NCI-H82 treated with DMSO at 0.1 percent for 48 hours (cell line): ENCODE measurements around the gene TWF1.
"Not testable (repeated sequence)": the region's sequence is repeated elsewhere in the genome, so short reads cannot be mapped to it uniquely, and the experiment has no call there.

Experiments
- DNase-seq: peaks from one replicate; lab custom pipeline; 2025; ENCODE audit not compliant: unreplicated experiment; lab: John Stamatoyannopoulos, UW

Gene TWF1

DNA sequence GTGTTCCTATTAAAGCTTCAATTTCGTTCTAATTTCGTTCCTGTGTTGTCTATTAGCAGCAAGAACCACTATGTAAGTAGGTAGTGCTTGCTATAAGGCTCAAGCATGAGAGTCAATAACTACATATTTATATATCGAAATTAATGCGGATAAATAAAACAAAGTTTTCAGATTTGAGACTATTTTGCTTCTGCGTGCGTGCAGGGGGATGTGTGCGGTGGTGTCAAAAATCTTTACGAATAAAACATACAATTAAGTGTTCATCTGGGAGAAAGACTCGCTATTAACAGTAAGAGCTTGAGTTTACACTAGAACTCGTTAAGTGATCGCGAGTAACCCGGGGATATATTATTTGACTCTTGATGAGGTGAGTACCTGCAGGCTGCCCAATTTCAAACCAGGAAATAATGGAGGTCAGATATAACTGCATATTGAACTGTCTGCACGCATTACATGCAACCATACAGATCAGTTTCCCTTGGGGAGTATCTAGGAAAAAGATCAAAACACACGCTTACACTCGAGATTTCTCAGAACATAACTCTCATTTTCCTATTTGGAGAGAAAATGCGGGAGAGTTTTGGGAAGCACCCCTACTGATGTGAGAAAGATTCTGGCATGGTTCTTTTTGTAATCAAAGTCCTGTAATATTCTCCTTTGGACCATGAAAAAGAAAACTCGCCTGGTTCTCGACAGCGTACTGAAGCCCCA, 813 bp downstream of the TWF1 start:
- DNase-seq: no peak

DNA sequence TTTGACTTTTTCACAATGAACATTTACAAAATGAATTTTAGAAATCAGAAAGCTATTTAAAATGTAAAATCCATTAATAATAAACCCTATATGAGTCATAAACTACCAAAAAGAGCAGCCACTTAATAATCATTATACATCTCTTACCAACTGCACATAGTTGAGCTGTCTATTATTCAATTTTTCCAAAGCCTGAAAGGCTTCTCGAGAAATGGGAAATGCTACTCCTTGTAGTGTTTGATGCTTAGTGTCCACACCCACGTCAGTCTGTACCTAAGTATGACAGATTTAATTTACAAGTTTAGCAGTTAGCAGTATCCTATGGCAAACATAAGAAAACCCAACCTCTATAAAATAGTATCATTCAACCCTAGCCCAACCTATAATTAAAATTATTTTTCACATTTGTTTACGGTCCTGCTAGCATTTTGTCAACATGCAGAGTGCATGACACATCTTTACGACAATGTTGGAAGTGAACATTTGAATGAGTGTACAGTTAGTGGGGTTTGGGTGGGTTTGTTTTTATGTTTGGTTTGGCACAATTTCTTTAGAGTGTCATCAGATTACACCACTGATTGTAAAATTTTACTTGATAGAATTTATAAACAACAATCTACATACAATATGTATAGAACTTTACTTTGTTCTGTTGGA, 8.4 kb downstream of the TWF1 start:
- DNase-seq: no peak

DNA sequence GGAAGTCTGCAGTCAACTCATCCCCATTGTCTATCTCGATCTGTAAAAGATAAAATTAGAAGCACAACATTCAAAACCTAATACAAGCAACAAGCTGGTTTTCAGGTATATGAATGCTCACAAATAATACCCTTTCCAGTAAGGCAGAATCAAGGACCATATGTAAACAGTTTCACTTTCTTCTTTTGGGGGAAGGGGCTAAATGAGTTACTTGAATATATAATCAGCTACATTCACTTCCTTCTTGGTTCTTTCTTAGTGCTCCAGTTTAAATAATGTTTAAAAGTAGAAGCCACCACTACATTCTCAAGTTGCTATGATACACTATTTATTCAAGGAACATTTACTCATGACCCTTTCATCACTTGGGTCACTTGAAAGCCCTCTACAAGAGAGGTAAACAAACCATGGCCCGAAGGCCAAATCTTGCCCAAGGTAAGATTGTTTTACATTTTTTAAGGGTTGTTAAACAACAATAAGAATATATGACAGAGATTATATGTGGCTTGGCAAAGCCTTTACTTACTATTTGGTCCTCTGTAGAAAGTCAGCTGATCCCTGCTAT, 10.3 kb downstream of the TWF1 start:
- DNase-seq: no peak

DNA sequence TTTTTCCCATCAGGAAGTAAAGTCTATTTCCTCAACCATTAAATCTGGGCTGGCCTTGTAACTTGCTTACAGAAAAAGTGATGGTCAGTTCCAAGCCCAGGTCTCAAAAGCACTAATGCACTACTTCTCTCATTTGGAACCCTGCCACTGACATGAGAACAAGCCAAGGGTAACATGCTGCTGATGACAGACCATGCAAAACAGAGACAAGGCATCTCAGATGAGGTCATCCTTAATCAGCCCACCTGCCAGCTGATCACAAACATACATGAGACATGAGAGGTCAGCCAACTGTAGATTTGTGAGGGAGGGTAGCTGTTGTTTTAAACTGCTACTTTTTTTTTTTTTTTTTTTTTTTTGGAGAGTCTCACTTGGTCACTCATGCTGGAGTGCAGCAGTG, 16.2 kb downstream of the TWF1 start:
- DNase-seq: no peak

DNA sequence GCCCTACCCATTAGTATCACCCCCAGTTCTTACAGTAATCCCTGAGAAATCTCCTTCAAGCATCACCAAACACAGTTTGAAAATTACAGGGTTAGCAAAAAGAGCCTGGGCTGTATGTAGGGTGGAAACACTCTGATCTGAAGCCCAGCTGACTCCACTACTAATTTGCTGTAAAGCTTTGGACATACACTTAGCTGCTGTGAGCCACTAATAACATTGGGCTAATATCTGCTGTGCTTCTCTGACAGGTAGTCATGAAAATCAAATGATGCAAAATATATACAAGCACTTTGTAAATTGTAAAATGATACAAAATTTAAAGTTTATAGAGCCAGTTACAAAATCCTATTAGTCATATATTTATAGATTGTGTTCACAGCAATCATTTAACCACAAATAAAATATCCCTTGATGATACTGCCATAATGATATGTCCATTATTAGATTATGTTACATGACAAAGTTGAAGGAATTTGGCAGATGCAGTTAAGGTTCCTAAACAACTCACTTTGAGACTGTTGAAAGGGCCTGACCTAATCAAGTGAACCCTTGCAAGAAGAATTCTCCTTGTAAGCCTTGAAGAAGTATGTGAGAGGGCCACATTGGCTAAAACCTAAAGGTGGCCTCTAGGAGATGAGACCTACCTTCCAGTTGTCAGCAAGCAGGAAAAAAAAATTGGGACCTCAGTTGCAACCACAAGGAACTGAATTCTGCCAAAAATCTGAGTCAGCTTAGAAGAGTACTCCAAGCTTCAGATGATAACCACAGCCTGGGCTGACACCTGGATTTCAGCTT, 19.0 kb downstream of the TWF1 start:
- no peak for DNase-seq

DNA sequence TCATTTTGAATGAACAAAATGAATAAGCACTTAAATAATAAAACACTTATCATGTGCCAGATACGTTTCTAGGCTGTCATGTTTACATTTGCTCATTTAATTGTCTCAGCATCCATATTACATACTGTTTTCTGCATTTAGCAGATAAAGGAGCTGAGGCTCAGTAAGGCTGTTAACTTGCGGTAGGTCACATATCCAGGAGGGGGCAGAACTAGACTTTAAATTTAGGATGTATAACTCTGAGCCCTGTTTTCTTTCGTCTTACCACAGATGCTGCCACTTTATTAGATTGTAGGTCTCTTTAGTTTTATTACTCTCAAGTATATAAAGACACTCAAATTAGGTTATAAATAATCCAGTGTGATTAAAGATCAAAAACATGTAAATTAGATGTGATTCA, 29.6 kb downstream of the TWF1 start:
- peak; percentile 22 for DNase-seq

DNA sequence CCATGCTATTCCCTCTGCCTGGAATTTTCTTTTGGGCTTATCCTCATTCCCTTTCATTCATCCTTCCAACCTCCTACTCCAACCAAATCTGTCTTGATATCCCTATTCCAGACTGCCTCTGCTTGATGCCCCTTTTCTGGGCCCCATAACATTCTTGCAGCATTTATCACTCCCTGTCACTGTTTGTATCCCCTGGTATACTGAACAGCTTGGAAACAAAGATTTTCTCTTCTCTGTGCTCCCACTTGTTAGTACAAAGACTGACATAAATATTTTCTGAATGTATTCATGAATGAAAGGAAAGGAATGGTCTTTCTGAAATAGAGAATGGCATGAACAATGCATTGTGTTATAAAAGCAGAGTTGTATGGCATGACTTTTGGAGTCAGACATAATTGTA, 39.8 kb downstream of the TWF1 start:
- DNase-seq: no peak

DNA sequence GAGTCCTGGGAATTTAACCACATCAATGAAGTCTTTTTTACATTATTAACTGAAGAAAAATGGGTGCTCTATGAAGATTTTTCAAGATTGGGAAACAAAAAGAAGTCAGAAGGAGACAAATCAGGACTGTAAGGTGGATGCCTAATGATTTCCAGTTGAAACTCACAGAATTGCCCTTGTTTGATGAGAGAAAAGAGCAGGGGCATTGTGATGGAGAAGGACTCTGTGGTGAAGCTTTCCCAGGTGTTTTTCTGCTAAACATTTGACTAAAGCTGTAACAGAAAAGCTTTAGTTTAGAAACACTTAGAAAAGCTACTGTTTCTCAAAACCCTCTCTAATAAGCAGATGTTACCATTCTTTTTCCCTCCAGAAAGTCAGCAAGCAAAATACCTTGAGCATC, 41.6 kb downstream of the TWF1 start:
- no peak for DNase-seq

DNA sequence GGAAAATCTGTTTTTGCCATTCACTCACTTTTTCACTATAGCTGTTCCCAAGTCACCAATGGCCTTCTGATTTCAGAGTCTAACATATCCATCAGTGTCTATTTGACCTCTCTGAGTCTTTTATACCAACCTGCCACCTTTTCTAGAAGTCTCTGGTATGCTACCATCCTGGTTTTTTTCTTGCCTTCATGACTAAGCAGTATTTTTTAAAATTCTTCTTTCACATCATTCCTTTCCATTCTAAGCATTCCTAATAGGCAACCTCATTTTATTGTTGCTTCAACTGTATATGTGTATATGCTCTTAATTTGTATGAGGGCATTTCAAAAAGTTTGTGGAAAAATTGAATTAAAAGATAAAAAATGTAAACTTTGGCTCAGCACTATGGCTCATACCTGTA, 42.3 kb downstream of the TWF1 start:
- DNase-seq: no peak

DNA sequence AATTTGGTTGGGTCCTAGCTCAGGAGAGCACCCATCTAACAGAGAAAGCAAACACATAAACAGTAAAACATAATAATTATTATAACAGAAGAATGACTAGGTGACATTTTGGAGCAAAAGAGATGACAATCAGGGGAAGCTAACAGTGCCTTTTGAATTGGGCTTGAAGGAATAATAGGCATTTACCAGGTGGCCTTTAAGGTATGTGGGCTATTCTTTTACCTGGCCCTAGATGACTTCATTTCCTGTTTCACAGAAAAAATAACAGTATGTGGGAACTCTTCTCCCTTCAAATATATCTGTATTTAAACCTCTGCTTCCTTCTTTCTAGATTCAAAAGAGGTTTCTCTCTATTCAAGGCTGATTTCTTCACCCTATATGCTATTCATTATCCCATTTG, 43.5 kb downstream of the TWF1 start:
- no peak for DNase-seq

DNA sequence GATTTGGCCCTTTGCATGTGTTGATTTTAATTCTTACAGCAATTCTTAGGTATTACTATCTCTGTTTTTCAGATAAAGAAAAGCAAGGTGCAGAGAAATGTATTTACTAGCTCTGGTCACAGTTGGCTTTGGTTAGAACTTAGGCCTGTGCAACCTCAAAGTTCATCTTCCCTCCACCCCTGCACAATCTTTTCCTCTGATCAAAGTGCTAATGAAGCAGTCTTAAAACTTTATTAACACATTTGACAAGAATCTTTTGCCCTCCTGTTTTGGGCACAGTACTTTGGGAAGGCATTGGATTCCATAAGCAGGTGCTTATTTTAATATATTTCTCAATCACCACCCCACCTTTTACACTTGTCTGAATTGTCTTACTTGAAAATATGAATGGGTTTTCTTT, 44.6 kb downstream of the TWF1 start:
- DNase-seq: no peak

DNA sequence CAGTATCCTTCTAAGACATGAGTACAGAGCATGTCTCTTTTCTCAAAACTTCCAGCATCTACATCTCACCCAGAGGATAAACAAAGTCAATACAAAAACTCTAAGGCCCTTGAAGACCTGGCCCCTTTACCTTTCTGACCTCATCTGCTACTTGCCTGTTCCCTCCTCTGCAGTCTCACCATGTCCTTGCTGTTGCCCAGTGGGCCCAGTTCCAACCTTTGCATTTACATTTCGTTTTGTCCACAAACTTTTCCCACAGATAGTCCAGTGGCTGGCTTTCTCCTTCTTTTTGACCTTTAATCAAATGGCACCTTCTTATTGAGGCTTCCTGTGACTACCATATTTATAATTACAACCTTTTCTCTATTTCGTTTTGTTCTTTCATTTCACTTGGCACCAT, 45.7 kb downstream of the TWF1 start:
- no peak for DNase-seq

DNA sequence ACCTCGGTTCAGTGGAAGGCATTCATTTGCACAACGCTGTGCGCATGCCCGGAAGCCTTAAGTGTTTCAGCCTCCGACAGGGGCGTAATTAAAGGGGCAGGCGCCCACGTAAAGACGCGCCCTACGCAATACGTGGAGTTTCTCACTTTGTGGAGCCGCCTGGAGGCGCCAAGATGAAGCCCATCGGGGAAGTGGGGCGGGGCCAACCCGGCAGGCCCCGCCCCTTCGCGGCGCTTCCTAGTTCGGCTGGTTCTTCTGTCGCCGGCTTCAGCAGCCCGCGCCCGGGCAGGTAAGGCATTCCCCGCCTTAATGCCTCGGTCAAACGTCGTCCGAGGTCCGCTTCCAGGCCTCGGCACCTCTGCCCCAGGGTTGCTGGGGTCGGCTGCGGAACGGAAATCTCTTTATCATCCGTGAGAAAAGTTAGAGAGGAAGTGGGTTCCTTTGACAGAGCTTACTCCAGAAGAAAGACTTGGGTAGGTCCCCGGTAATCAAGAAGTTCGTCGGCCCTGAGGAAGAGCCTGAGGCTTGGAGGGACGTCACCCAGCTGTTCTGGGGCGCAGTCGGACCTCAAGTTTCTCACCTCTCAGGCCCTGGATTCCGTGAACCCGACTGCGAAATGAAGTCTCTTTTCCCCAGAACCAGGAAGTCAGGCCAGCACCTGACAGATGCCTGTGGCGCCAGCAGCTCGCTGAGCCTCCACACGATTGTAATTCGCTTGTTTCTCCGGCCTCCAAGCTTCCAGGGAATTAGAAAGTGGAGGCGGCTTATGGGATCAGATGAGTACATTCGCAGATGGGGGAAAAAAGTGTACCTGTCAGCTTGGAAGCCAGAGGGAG, 47.2 kb downstream of the TWF1 start, which contains the start of the genes IRAK4 and PUS7L:
TSS of gene IRAK4 (plus strand) at position 224 of the 836 bp plus-strand sequence. CDS start 9,161 bp downstream, outside the sequence.
TSS of gene PUS7L (minus strand) at position 63 of the 836 bp plus-strand sequence. CDS start 3,545 bp downstream, outside the sequence.
- peak; percentile 96 for DNase-seq

DNA sequence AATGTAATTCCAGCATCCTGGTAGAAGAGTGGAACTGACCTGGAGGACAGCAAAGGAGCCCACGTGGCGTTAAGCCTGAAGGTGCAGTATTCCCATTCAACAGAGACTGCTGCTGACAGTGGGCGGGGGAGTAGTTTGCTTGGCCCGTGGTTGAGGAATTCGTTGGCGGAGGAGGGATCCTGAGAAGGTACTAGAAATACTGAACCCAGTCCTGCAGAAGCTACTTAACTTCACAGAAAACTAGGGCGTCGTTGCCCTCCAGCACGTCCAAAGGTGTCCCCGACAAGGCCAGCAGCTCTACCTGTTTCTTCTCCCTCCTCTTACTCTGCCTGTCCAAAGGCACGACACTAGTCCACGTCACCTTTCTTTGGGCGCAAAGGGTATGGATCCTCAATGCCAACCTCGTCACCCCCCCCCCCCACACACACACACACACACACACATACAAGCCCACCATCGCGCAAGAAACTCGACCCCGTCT, 47.8 kb downstream of the TWF1 start:
- DNase-seq: no peak

DNA sequence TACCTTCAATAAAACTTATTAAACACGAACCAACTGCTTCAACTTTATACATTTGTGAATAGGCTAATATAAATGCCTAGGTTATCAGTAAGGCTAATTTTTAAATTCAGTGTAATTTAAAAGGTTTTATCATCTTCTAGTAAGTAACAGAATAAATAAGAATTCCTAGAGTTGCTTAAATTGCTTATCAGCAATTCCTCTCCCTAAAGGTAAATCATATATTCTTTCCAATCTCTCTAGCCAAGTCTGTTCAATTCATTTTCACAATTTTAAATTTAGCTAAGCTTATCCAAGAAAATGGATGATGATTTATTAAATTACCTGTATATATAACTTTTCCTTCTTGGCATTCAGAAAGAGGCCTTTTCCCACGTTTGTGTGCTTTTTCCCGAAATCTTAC, 52.1 kb downstream of the TWF1 start:
- DNase-seq: no peak

DNA sequence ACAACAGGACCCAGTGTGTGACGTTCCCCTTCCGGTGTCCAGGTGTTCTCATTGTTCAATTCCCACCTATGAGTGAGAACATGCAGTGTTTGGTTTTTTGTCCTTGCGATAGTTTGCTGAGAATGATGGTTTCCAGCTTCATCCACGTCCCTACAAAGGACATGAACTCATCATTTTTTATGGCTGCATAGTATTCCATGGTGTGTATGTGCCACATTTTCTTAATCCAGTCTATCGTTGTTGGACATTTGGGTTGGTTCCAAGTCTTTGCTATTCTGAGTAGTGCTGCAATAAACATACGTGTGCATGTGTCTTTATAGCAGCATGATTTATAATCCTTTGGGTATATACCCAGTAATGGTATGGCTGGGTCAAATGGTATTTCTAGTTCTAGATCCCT, 54.8 kb downstream of the TWF1 start:
- DNase-seq: not testable (repeated sequence)

DNA sequence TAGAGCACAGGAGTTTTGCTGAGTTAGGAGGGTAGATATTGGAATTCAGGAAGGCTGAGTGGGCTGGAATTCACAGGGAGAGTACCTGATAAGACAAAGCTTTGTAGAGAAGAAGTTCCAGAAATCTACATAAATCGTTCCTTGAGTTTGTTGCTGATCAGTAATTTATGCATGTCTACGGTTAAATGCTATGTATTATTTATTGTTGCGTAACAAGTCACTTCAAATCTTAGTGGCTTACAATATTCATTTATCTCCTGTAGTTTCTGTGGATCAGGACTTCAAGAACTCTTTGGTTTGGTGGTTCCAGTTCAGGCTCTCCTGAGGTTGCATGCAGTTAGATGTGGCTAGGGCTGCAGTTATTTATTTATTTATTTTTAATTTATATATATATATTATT, 55.3 kb downstream of the TWF1 start:
- DNase-seq: no peak

DNA sequence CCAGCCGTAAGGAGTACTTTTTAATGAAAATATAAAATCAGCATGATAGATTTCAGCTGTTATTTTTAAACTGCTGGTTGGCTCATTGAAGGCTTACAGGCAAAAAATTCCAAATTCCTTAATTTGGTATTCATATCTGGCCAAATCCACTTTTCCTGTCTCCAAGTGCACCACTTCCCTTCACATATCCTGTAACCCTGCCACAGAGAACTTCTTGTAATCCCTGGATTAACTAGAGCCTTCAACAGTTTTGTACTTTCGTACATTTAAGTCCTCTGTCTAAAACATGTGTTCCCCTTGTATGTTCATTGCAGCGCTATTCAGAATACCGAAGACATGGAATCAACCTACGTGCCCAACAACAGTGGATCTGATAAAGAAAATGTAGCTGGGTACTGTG, 57.1 kb downstream of the TWF1 start:
- no peak for DNase-seq

DNA sequence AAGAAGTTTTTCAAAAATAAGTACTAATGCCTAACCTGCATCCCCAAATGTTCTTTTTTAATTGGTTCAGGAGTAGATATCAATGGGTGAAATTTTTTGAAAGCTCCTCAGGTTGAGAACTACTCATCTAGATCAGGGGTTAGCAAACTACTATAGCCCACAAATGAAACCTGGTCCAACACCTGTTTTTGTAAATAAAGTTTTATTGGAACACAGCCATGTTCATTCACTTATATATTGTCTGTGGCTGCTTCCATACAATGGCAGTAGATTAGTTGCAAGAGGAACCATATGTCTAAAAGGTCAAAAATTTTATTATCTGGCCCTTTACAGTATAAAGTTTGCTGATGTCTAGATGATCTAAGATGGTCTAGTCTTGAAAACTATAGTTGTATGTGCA, 61.3 kb downstream of the TWF1 start:
- no peak for DNase-seq
